IMR-90 (cell line): ENCODE results near the gene CFP. TPM values are rescaled to one million over a fixed set of nuclear protein-coding genes. Genes with fewer than 3 reads are reported as not detected.

Source experiments
- ATAC-seq: fragments of 200-7000 bp; cut with Tn5 transposase; 2 replicates; pipeline ENCODE4 v1.9.1; 2020; ENCODE audit warnings: low read depth, mild to moderate bottlenecking, moderate library complexity
- BruUV-seq: library from RNA; stranded (reverse); fragments of 400-500 nt; replicated peaks from 2 replicates; lab custom pipeline; 2021; lab: Mats Ljungman, UMichigan
- CTCF ChIA-PET: fragments of 300-600 bp; formaldehyde crosslinking; extraction: SDS; loops from one replicate; lab custom pipeline; 2021; ENCODE audit warnings: antibody characterized with exemption; lab: Yijun Ruan, JAX
- POLR2A ChIA-PET: fragments of 300-600 bp; sonication (Branson Sonifier 250); formaldehyde crosslinking; loops from one replicate; lab custom pipeline; 2022; ENCODE audit warnings: antibody characterized with exemption; ENCODE audit not compliant: unreplicated experiment; lab: Charles Lee
- DNase-seq: peaks from one replicate; pipeline ENCODE4 v3.0.0; 2013
- H2AFZ ChIP-seq: replicated peaks from 2 replicates; pipeline ENCODE3; 2013; ENCODE audit warnings: low read length, mild to moderate bottlenecking; ENCODE audit not compliant: poor library complexity
- H2AK5ac ChIP-seq: 2 replicates; pipeline ENCODE4 v1.6.1; 2013; ENCODE audit warnings: low read depth, low read length, inconsistent platforms
- H2AK9ac ChIP-seq: replicated peaks from 2 replicates; pipeline ENCODE3; 2013; ENCODE audit warnings: mild to moderate bottlenecking, low read depth, low read length, moderate library complexity; ENCODE audit not compliant: poor library complexity
- H2BK120ac ChIP-seq: 2 replicates; pipeline ENCODE4 v1.6.1; 2013; ENCODE audit warnings: low read depth, low read length, inconsistent platforms
- H2BK15ac ChIP-seq: 3 replicates; pipeline ENCODE4 v1.6.1; 2013; ENCODE audit warnings: low read depth, low read length, inconsistent platforms
- H2BK20ac ChIP-seq: 2 replicates; pipeline ENCODE4 v1.6.1; 2013; ENCODE audit warnings: low read depth, mild to moderate bottlenecking, inconsistent platforms, low read length, moderate library complexity
- H2BK5ac ChIP-seq: 2 replicates; pipeline ENCODE4 v1.6.1; 2013; ENCODE audit warnings: mild to moderate bottlenecking, low read depth, low read length, inconsistent platforms; ENCODE audit not compliant: poor library complexity, severe bottlenecking
- H3K14ac ChIP-seq: replicated peaks from 2 replicates; pipeline ENCODE4 v1.6.1; 2013; ENCODE audit warnings: low read depth, low read length, inconsistent platforms
- H3K18ac ChIP-seq: 2 replicates; pipeline ENCODE4 v1.6.1; 2013; ENCODE audit warnings: low read depth, low read length, control low read depth
- H3K23ac ChIP-seq: 2 replicates; pipeline ENCODE4 v1.6.1; 2013; ENCODE audit warnings: low read depth, low read length, inconsistent platforms
- H3K27ac ChIP-seq: 2 replicates; pipeline ENCODE4 v1.5.1; 2013; ENCODE audit warnings: mild to moderate bottlenecking, control low read depth, low read length; ENCODE audit not compliant: insufficient read depth
- H3K27me3 ChIP-seq: 2 replicates; pipeline ENCODE4 v1.6.1; 2013; ENCODE audit warnings: low read length; ENCODE audit not compliant: control insufficient read depth, insufficient read depth
- H3K36me3 ChIP-seq: 2 replicates; pipeline ENCODE4 v1.6.1; 2013; ENCODE audit warnings: low read length, mixed read lengths; ENCODE audit not compliant: control insufficient read depth, insufficient read depth
- H3K4ac ChIP-seq: 2 replicates; pipeline ENCODE4 v1.6.1; 2013; ENCODE audit warnings: low read depth, low read length, inconsistent platforms
- H3K4me1 ChIP-seq: 2 replicates; pipeline ENCODE4 v1.6.1; 2013; ENCODE audit warnings: low read length, mixed read lengths; ENCODE audit not compliant: control insufficient read depth, insufficient read depth
- H3K4me2 ChIP-seq: 2 replicates; pipeline ENCODE4 v1.6.1; 2013; ENCODE audit warnings: low read depth, mild to moderate bottlenecking, control low read depth, low read length, moderate library complexity
- H3K4me3 ChIP-seq: 2 replicates; pipeline ENCODE4 v1.5.1; 2013; ENCODE audit warnings: low read depth, mild to moderate bottlenecking, control low read depth, low read length, moderate library complexity; ENCODE audit not compliant: insufficient read depth
- H3K56ac ChIP-seq: 2 replicates; pipeline ENCODE4 v1.6.1; 2013; ENCODE audit warnings: low read length, inconsistent platforms; ENCODE audit not compliant: insufficient read depth; ENCODE audit errors: extremely low read depth
- H3K79me1 ChIP-seq, 2 experiments: 2 replicates each; pipeline ENCODE4 v1.6.1; 2013; ENCODE audit warnings: low read length in 2 of 2, inconsistent platforms in 1 of 2, low read depth in 1 of 2
- H3K9ac ChIP-seq: 2 replicates; pipeline ENCODE4 v1.6.1; 2013; ENCODE audit warnings: low read depth, low read length, control low read depth
- H3K9me1 ChIP-seq: 2 replicates; pipeline ENCODE4 v1.6.1; 2013; ENCODE audit warnings: low read length, inconsistent platforms; ENCODE audit not compliant: insufficient read depth
- H3K9me3 ChIP-seq: 2 replicates; pipeline ENCODE4 v1.6.1; 2013; ENCODE audit warnings: low read length; ENCODE audit not compliant: control insufficient read depth, insufficient read depth
- H4K20me1 ChIP-seq: 2 replicates; pipeline ENCODE4 v1.6.1; 2013; ENCODE audit warnings: low read length, inconsistent platforms; ENCODE audit not compliant: insufficient read depth
- H4K5ac ChIP-seq: 2 replicates; pipeline ENCODE4 v1.6.1; 2013; ENCODE audit warnings: mild to moderate bottlenecking, low read depth, low read length, control low read depth
- H4K8ac ChIP-seq, 2 experiments: 2 replicates each; pipeline ENCODE4 v1.6.1; 2013; ENCODE audit warnings: low read depth in 2 of 2, low read length in 2 of 2, control low read depth in 1 of 2, inconsistent platforms in 1 of 2
- H4K91ac ChIP-seq: 2 replicates; pipeline ENCODE4 v1.6.1; 2013; ENCODE audit warnings: low read depth, low read length, inconsistent platforms; ENCODE audit not compliant: insufficient read depth
- CHD1 ChIP-seq: IDR thresholded peaks from 2 replicates; pipeline ENCODE4 v1.6.1; 2012; ENCODE audit warnings: low read depth, low read length, improper control_type of control experiment
- ELK1 ChIP-seq: fragments of 150-350 bp; IDR thresholded peaks from 2 replicates; pipeline ENCODE4 v1.6.1; 2016; ENCODE audit warnings: low read depth, mild to moderate bottlenecking, low read length, moderate library complexity, borderline replicate concordance
- FOS ChIP-seq: fragments of 150-350 bp; IDR thresholded peaks from 2 replicates; pipeline ENCODE4 v1.6.1; 2016; ENCODE audit warnings: low read depth, low read length
- MAFK ChIP-seq: IDR thresholded peaks from 2 replicates; pipeline ENCODE4 v1.6.1; 2012; ENCODE audit warnings: low read depth, low read length, improper control_type of control experiment
- MXI1 ChIP-seq: IDR thresholded peaks from 2 replicates; pipeline ENCODE4 v1.6.1; 2012; ENCODE audit warnings: low read depth, mild to moderate bottlenecking, low read length, moderate library complexity, borderline replicate concordance
- NFE2L2 ChIP-seq: fragments of 150-350 bp; IDR thresholded peaks from 2 replicates; pipeline ENCODE4 v1.6.1; 2016; ENCODE audit warnings: low read depth, mild to moderate bottlenecking, low read length
- WGBS, 2 experiments: methylation state at CpG; one replicate each; pipeline versions ENCODE4 v1.1.5 to v1.1.7; 2013; ENCODE audit warnings: missing lambda C conversion rate in 2 of 2; ENCODE audit not compliant: insufficient read length in 1 of 2; ENCODE audit errors: extremely low coverage in 2 of 2; 5-methylcytosine and 5-hydroxymethylcytosine counted together
- dilution Hi-C: fragments of 300-500 bp; cut with HindIII; formaldehyde crosslinking; loops from one replicate; pipeline ENCODE4 v1.14.3; 2018; ENCODE audit warnings: low sequenced_read_pairs; ENCODE audit not compliant: unreplicated experiment
- in situ Hi-C: fragments of 300-500 bp; cut with MboI; formaldehyde crosslinking; loops from 3 replicates; pipeline ENCODE4 v1.14.3; 2019; ENCODE audit warnings: low sequenced_read_pairs, inconsistent platforms, mixed read lengths
- intact Hi-C: fragments of 100-400 bp; cut with micrococcal nuclease; formaldehyde crosslinking; loops from 2 replicates; pipeline ENCODE4 v1.10.0; 2022
- polyA plus RNA-seq, 3 experiments: library from polyadenylated mRNA; depleted of rRNA; stranded (reverse); fragments of >200 nt; gene quantifications; 2 replicates each; pipeline ENCODE4 v1.2.3, GENCODE V29; 2012; ENCODE audit warnings: low replicate concordance in 1 of 3
- total RNA-seq: library from RNA; depleted of rRNA; stranded (reverse); fragments of >200 nt; gene quantifications from 2 replicates; pipeline ENCODE4 v1.2.3, GENCODE V29; 2012

The CFP gene
- total and polyA plus RNA-seq, 2 of the 4 experiments (the other 2 are of a cell fraction) = under 0.01 to 0.14 TPM

GRCh38 chrX:47586043-47586787, 43.5 kb downstream of the CFP start:
- POLR2A ChIA-PET = no interaction called here
- DNase-seq = no peak
- H3K27ac ChIP-seq = no peak overlapping the region
- WGBS, 2 experiments = 57% methylated on average over 1 of the region's 11 CpGs; no CpG with 5 or more reads in 1 of the 2 experiments
- peaks cover 30% of the 10 kb centered on the region for H4K20me1 ChIP-seq
- no peak overlapping the region for H3K14ac ChIP-seq
- H2BK20ac ChIP-seq = no peak overlapping the region
- no peak for ATAC-seq
- H3K27me3 ChIP-seq = no peaks in the 10 kb centered on the region
- no peak overlapping the region for H2AFZ ChIP-seq
- H3K4me2 ChIP-seq = peak overlapping the region; percentile 6; the same call in 1 of the 2 replicates
- no peak overlapping the region for H3K23ac ChIP-seq
- H3K4ac ChIP-seq = no peak overlapping the region
- H3K79me1 ChIP-seq = peaks cover 3 to 30% of the 10 kb centered on the region in 2 experiments; a peak in 2 of 4 replicates
- H2BK5ac ChIP-seq = no peak overlapping the region
- CTCF ChIA-PET = no interaction called here
- H2AK9ac ChIP-seq = no peak overlapping the region
- no peak overlapping the region for H3K4me3 ChIP-seq
- H4K8ac ChIP-seq = no peak overlapping the region
- intact Hi-C loops = loop anchor here (5.0 kb wide), 1 partner anchor 56 kb away; no protein-coding TSS in a partner anchor
- H2AK5ac ChIP-seq = no peak overlapping the region
- no TSS peak for BruUV-seq
- dilution Hi-C loops = no loop called here
- no peaks in the 10 kb centered on the region for H3K9me1 ChIP-seq
- H2BK15ac ChIP-seq = no peak overlapping the region
- no peak overlapping the region for H4K91ac ChIP-seq
- no peak overlapping the region for H3K56ac ChIP-seq
- no peaks in the 10 kb centered on the region for H3K9me3 ChIP-seq
- H4K5ac ChIP-seq = no peak overlapping the region
- H3K36me3 ChIP-seq = peaks cover 23% of the 10 kb centered on the region
- no peak overlapping the region; the same call in 1 of the 2 replicates for H3K9ac ChIP-seq
- in situ Hi-C loops = no loop called here
- TF ChIP-seq ELK1 = no peak
- TF ChIP-seq MAFK = no peak
- TF ChIP-seq CHD1 = no peak
- no peak for TF ChIP-seq NFE2L2
- TF ChIP-seq FOS = no peak
- TF ChIP-seq MXI1 = no peak
- H3K18ac ChIP-seq = no peak overlapping the region
- H2BK120ac ChIP-seq = no peak overlapping the region
- peaks cover 8% of the 10 kb centered on the region for H3K4me1 ChIP-seq
